AG09309 (cell line): ENCODE data around the gene GGT1.
A peak's percentile ranks its signal among the peaks of the same experiment; 100 is the strongest.
"Not testable (repeated sequence)": the region's sequence is repeated elsewhere in the genome, so short reads cannot be mapped to it uniquely, and the experiment has no call there.

Experiments used
- DNase-seq: peaks from one replicate; pipeline ENCODE4 v3.0.0-alpha.2; 2010; ENCODE audit warnings: low read depth
- H3K4me3 ChIP-seq: 2 replicates; pipeline ENCODE4 v1.5.1; 2011; ENCODE audit warnings: mild to moderate bottlenecking, low read depth, low read length, moderate library complexity; ENCODE audit not compliant: control insufficient read depth
- CTCF ChIP-seq: IDR thresholded peaks from 2 replicates; pipeline ENCODE4 v1.5.1; 2011; ENCODE audit warnings: mild to moderate bottlenecking, low read depth, low read length, inconsistent platforms; ENCODE audit not compliant: insufficient read depth, control insufficient read depth; ENCODE audit errors: missing control alignments

Gene GGT1

GRCh38 chr22:24589518-24590030 lies 13.4 kb upstream of the GGT1 start:
- H3K4me3 ChIP-seq: no peak overlapping the region
- no peak for TF ChIP-seq CTCF
- DNase-seq: no peak

- no peak for TF ChIP-seq CTCF
- H3K4me3 ChIP-seq: no peak overlapping the region
- DNase-seq: no peak
These were observed 12.3 kb upstream of the GGT1 start for GRCh38 chr22:24590596-24591173.

GRCh38 chr22:24591286-24591830 lies 11.6 kb upstream of the GGT1 start:
- no peak overlapping the region for H3K4me3 ChIP-seq
- DNase-seq: no peak
- TF ChIP-seq CTCF: no peak

GRCh38 chr22:24592058-24592850 lies 10.7 kb upstream of the GGT1 start:
- TF ChIP-seq CTCF: no peak
- peak overlapping the region; percentile 61 for H3K4me3 ChIP-seq
- DNase-seq: no peak

- H3K4me3 ChIP-seq: peak within 1 kb of the TSS; percentile 61
- DNase-seq: peak; percentile 42
- no peak for TF ChIP-seq CTCF
These were observed 10.0 kb upstream of the GGT1 start, which contains the start of gene LRRC75B for GRCh38 chr22:24592851-24593558. Gene LRRC75B (minus strand): TSS chr22:24593073. CDS start chr22:24593039, 34 bp downstream.

GRCh38 chr22:24593559-24593835 lies 9.5 kb upstream of the GGT1 start:
- not testable (repeated sequence) for H3K4me3 ChIP-seq, DNase-seq
